Kidney (tissue), 14 donors: ENCODE data around the gene SH2D4B. TPM values are rescaled to one million over a fixed set of nuclear protein-coding genes. Genes with fewer than 3 reads are reported as not detected.

Experiments used
- DNase-seq, 5 donors: peaks; one replicate each; pipeline ENCODE4 v3.0.0-alpha.2; 2013 to 2020
- FAIRE-seq: peaks from 2 replicates; lab custom pipeline; 2012; peaks lifted over from hg19 to GRCh38; lab: Jason Lieb, UNC
- H3K27ac ChIP-seq, 2 donors: one replicate each; pipeline ENCODE4 v1.7.0; 2013; ENCODE audit warnings: low read depth in 2 of 2, low read length in 2 of 2, inconsistent platforms in 1 of 2
- H3K27me3 ChIP-seq: one replicate; pipeline ENCODE4 v1.7.1; 2013; ENCODE audit warnings: low read length, inconsistent platforms; ENCODE audit not compliant: control insufficient read depth, insufficient read depth
- H3K36me3 ChIP-seq, 3 donors: one replicate each; pipeline versions ENCODE4 v1.7.0 to v1.7.1; 2013; ENCODE audit warnings: low read length in 3 of 3, control low read depth in 1 of 3, inconsistent platforms in 1 of 3; ENCODE audit not compliant: insufficient read depth in 3 of 3, control insufficient read depth in 2 of 3
- H3K4me1 ChIP-seq, 3 donors: one replicate each; pipeline versions ENCODE4 v1.7.0 to v1.7.1; 2013; ENCODE audit warnings: low read length in 3 of 3, inconsistent platforms in 1 of 3, low read depth in 1 of 3; ENCODE audit not compliant: control insufficient read depth in 2 of 3, insufficient read depth in 2 of 3
- H3K4me3 ChIP-seq, 3 donors: one replicate each; pipeline versions ENCODE4 v1.7.0 to v1.8.1; 2013; ENCODE audit warnings: low read length in 3 of 3, control low read depth in 1 of 3, inconsistent platforms in 1 of 3
- H3K9ac ChIP-seq, 3 donors: one replicate each; pipeline versions ENCODE4 v1.7.0 to v1.7.1; 2013; ENCODE audit warnings: low read length in 3 of 3, control low read depth in 1 of 3, inconsistent platforms in 1 of 3
- H3K9me3 ChIP-seq, 3 donors: one replicate each; pipeline versions ENCODE4 v1.7.0 to v1.7.1; 2013; ENCODE audit warnings: low read length in 3 of 3, control low read depth in 1 of 3, inconsistent platforms in 1 of 3; ENCODE audit not compliant: control insufficient read depth in 2 of 3, insufficient read depth in 1 of 3
- intact Hi-C: fragments of 100-400 bp; cut with DNase I; formaldehyde crosslinking; loops from one replicate; pipeline ENCODE4 v1.11.1; 2022
- polyA plus RNA-seq: library from polyadenylated mRNA; stranded (reverse); fragments of 350-450 nt; fragmentation: Illumina TruSeq; extraction: RNeasy Lipid Tissue Mini Kit (QIAGEN cat#74804); gene quantifications from one replicate; pipeline ENCODE4 v1.2.3, GENCODE V29; 2014; ENCODE audit warnings: low read depth, low replicate concordance; ENCODE audit not compliant: insufficient read depth
- total RNA-seq: library from RNA; stranded (reverse); fragmentation: NEBNext Ultra II Directional; extraction: Animal tissue kit (Norgen Biotek cat#: 25700); gene quantifications from one replicate; pipeline ENCODE4 v1.2.1, GENCODE V29; 2021
- TF ChIP-seq, protein P1 (sequence below): IDR thresholded peaks from 3 replicates; pipeline ENCODE4 v1.5.1; 2012; ENCODE audit warnings: mild to moderate bottlenecking, moderate library complexity, borderline replicate concordance; ENCODE audit not compliant: insufficient read depth; ENCODE audit errors: extremely low read depth
- donor health status: control.
- donor health status: control.
- donor health status: control.
- donor health status: control.
- donor health status: control.
- donor health status: DM: yes; HTN: yes; CAD: no.
- donor health status: Normal renal cell carcinoma (clear cell type).

Gene SH2D4B
- total and polyA plus RNA-seq, 2 donors from 2014 or later = 0.09 TPM; not detected in 1

DNA sequence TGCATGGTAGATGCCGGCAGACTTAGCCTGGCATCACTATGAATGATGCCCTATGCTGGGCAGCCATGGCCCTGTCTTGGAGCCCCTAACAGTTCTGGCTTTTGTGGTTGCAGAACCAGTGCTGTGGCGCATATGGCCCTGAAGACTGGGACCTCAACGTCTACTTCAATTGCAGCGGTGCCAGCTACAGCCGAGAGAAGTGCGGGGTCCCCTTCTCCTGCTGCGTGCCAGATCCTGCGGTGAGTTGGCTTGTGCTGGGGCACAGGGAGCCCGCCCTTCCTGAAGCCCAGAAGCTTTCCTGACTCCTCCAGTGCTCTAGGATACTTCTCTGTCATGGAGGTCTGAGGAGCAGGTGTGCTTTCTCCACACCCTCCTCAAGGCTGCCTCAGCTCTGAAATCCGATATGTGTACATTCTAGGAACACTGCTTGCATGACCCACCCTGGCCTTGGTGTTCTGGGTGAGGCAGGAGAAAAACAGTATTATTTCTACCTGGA, 25.6 kb upstream of the SH2D4B start:
- Histone ChIP-seq H3K9me3 (no peaks in the 10 kb centered on the region), H3K4me1 (peaks cover 0 to 12% (median 0%) of the 10 kb centered on the region in 3 donors), H3K27ac (no peak overlapping the region), H3K4me3 (no peak overlapping the region), H3K36me3 (peaks cover 3 to 65% (median 39%) of the 10 kb centered on the region in 3 donors), H3K9ac (no peak overlapping the region), H3K27me3 (no peaks in the 10 kb centered on the region)
- intact Hi-C loops = no loop called here
- TF ChIP-seq, protein P1, sequence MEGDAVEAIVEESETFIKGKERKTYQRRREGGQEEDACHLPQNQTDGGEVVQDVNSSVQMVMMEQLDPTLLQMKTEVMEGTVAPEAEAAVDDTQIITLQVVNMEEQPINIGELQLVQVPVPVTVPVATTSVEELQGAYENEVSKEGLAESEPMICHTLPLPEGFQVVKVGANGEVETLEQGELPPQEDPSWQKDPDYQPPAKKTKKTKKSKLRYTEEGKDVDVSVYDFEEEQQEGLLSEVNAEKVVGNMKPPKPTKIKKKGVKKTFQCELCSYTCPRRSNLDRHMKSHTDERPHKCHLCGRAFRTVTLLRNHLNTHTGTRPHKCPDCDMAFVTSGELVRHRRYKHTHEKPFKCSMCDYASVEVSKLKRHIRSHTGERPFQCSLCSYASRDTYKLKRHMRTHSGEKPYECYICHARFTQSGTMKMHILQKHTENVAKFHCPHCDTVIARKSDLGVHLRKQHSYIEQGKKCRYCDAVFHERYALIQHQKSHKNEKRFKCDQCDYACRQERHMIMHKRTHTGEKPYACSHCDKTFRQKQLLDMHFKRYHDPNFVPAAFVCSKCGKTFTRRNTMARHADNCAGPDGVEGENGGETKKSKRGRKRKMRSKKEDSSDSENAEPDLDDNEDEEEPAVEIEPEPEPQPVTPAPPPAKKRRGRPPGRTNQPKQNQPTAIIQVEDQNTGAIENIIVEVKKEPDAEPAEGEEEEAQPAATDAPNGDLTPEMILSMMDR = no peak
- no peak for FAIRE-seq
- peak; percentile 41 to 65 (median 61) for DNase-seq

DNA sequence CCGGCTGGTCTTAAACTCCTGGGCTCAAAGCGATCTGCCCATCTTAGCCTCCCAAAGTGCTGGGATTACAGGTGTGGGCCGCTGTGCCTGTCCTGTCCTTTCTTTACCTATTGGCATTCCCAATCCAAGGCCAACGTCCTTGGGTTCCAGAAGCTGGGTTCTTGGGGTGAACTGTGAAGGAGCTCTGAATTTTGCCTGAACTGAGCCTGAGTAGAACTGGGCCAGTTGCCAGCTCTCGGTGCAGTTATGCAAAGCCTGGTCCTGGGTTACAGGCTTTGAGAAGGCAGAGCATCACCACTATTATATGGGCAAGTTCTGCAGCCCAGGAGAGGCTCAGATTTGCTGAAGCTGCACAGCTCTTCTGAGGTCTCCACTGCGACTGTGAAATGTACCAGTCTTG, 24.6 kb upstream of the SH2D4B start:
- intact Hi-C loops = no loop called here
- Histone ChIP-seq H3K27me3 (no peaks in the 10 kb centered on the region), H3K9ac (no peak overlapping the region), H3K27ac (no peak overlapping the region), H3K4me1 (peaks cover 0 to 15% (median under 1%) of the 10 kb centered on the region in 3 donors), H3K4me3 (no peak overlapping the region), H3K9me3 (no peaks in the 10 kb centered on the region), H3K36me3 (peaks cover 3 to 71% (median 43%) of the 10 kb centered on the region in 3 donors)
- FAIRE-seq (no peak), DNase-seq (peak in 2 of 5 donors; percentile 15 to 24)
- TF ChIP-seq, protein P1 = no peak

DNA sequence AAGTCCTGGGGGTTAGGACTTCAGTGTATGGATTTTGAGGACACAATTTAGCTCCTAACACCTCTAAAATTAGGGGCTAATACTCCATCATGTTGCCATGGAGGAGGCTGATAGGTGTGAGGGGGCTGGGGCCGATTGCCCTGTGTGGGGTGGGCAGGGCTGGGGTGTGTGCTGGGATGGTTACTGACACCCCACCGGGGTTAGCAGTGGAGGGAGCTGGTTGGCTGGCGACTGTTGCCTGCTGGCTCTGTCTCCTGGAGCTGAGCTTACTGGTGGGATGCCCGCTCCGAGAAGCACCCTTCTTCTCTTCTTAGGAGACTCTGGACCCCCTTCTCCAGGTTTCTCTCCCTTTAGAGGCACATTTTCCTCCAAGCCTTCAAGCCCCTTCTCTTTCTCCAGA, 22.2 kb upstream of the SH2D4B start:
- FAIRE-seq (no peak), DNase-seq (peak in 2 of 5 donors; percentile 10 to 29)
- Histone ChIP-seq H3K9ac (no peak overlapping the region), H3K4me3 (no peak overlapping the region), H3K9me3 (no peaks in the 10 kb centered on the region), H3K4me1 (peaks cover 0 to 16% (median 2%) of the 10 kb centered on the region in 3 donors), H3K27ac (no peak overlapping the region), H3K27me3 (no peaks in the 10 kb centered on the region), H3K36me3 (peaks cover 3 to 65% (median 47%) of the 10 kb centered on the region in 3 donors)
- TF ChIP-seq, protein P1 = no peak
- intact Hi-C loops = no loop called here
